ENCODE results near the gene VPS4A.
"Not testable (repeated sequence)": the region's sequence is repeated elsewhere in the genome, so short reads cannot be mapped to it uniquely, and the experiment has no call there.

The VPS4A gene

DNA sequence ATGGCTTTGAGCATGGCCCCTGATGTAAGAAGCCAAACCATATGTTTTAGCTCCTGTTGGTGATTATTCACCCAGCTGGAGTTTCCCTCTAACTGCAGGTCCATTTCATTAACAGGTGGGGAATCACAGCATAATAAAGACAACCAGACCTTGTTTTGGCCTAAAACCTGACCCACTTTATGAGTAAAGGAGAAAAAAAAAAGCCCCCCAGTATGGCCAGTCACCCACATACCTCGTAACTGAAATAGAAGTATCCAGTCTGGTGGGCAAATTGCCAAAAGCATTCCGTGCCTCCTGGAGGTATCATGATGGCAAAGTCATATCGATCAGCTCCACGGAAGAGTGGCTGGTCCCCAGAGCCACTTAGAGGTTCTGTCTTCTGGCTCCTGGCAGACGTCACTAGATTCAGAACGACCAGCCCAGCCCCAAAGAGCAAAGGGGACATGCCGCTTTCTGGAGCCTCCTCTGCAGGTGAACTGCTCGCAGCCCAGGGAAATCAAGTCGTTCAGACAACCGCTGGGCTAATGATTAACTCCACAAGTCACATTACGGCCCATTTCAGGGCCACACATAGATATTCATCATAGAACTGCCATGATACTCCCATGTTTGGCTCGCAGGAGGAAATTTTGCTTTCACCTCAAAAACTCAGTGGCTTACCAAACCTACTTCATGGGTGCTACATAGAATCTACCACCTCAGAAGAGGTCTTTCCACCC is 40.3 kb downstream of the VPS4A start, which contains the start of gene TMED6:
TMED6 (minus strand) TSS at position 478 of the 719 bp plus-strand sequence; CDS start at position 445, 33 bp downstream.
- no peaks in the 10 kb centered on the region for H3K4me1 ChIP-seq (ENCODE audit: insufficient read depth, insufficient read length)
- H3K9ac ChIP-seq (ENCODE audit: insufficient read length, low read depth) = no peak within 1 kb of the TSS
- DNase-seq (ENCODE audit: low read depth, low spot score) = no peak
- no peaks in the 10 kb centered on the region for H3K9me3 ChIP-seq (ENCODE audit: insufficient read depth, low read length)
- no peak for TF ChIP-seq YY1 (IDR thresholded peaks at IDR 0.05; ENCODE audit: insufficient read depth, insufficient read length)
- TF ChIP-seq ZNF274 (IDR thresholded peaks at IDR 0.05; ENCODE audit: low read depth, low read length) = no peak
- TF ChIP-seq SUZ12 (IDR thresholded peaks at IDR 0.05; ENCODE audit: extremely low read depth, insufficient read depth, insufficient read length) = no peak
- no peaks in the 10 kb centered on the region for H3K27me3 ChIP-seq (ENCODE audit: insufficient read depth, insufficient read length)
- no peak within 1 kb of the TSS for H3K4me3 ChIP-seq (ENCODE audit: insufficient read length, low read depth)
- H3K36me3 ChIP-seq (ENCODE audit: insufficient read depth, insufficient read length, low read length) = peaks cover 33% of the 10 kb centered on the region

DNA sequence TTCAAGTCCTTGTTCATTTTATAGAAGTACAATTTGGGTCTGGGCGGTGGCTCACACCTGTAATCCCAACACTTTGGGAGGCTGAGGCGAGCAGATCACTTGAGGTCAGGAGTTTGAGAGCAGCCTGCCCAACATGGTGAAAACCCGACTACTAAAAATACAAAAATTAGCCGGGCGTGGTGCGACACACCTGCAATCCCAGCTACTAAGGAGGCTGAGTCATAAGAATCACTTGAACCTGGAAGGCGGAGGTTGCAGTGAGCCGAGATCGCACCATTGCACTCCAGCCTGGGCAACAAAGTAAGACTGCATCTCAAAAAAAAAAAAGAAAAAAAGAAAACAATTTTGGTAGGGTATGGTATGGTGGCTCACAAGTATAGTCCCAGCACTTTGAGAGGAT is 48.9 kb downstream of the VPS4A start:
- H3K4me1 ChIP-seq (ENCODE audit: insufficient read depth, insufficient read length); H3K4me3 ChIP-seq (ENCODE audit: insufficient read length, low read depth); H3K9me3 ChIP-seq (ENCODE audit: insufficient read depth, low read length); DNase-seq (ENCODE audit: low read depth, low spot score); H3K27me3 ChIP-seq (ENCODE audit: insufficient read depth, insufficient read length); H3K9ac ChIP-seq (ENCODE audit: insufficient read length, low read depth): not testable (repeated sequence)
- H3K36me3 ChIP-seq (ENCODE audit: insufficient read depth, insufficient read length, low read length) = peaks cover 46% of the 10 kb centered on the region

DNA sequence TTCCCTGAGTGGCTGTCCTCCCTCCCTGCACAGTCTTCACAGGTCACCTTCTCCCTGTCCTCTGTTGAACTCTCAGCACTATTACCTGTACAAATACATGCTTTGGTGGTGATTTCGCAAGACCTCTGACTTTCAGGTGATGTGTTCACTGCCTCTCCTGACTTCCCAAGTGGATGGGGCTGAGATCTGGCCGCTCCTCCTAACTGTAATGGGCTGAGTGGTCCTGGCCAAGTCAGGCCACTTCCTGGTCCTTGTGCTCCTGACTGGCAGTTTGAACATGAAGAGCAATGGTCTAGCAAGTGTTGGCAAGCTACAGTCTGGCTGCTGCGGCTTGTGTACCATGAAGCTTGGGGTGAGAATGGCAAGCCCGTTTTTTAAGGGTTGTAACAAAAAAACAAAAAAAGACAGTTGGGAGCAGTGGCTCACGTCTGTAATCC is 52.1 kb downstream of the VPS4A start:
- no peak for DNase-seq (ENCODE audit: low read depth, low spot score)
- Histone ChIP-seq H3K4me3 (ENCODE audit: insufficient read length, low read depth) (no peak overlapping the region), H3K9me3 (ENCODE audit: insufficient read depth, low read length) (no peaks in the 10 kb centered on the region), H3K9ac (ENCODE audit: insufficient read length, low read depth) (no peak overlapping the region), H3K27me3 (ENCODE audit: insufficient read depth, insufficient read length) (no peaks in the 10 kb centered on the region), H3K4me1 (ENCODE audit: insufficient read depth, insufficient read length) (peaks cover 3% of the 10 kb centered on the region), H3K36me3 (ENCODE audit: insufficient read depth, insufficient read length, low read length) (peaks cover 62% of the 10 kb centered on the region)
- TF ChIP-seq SUZ12 (IDR thresholded peaks at IDR 0.05; ENCODE audit: extremely low read depth, insufficient read depth, insufficient read length) (no peak), YY1 (IDR thresholded peaks at IDR 0.05; ENCODE audit: insufficient read depth, insufficient read length) (no peak), ZNF274 (IDR thresholded peaks at IDR 0.05; ENCODE audit: low read depth, low read length) (no peak)

DNA sequence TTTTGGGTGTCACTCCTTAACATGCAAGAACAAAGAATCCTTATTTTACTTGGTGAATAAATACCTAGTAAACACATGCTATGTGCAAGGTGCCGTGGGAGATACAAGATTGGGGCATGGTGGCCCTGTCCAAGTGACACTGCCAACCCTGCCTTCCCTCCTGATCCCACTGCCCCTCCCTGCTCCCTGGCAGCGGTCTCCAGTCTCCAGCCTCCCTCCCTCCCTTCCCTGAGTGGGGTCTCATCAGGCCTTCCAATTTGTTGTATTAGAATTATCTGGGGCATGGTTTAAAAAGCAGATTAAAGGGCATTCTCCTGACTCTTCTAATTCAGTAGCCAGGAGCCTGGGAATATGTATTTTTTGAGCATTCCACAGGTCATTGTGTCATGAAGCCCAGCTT is 52.9 kb downstream of the VPS4A start:
- Histone ChIP-seq H3K9ac (ENCODE audit: insufficient read length, low read depth) (no peak overlapping the region), H3K27me3 (ENCODE audit: insufficient read depth, insufficient read length) (no peaks in the 10 kb centered on the region), H3K4me1 (ENCODE audit: insufficient read depth, insufficient read length) (peaks cover 3% of the 10 kb centered on the region), H3K36me3 (ENCODE audit: insufficient read depth, insufficient read length, low read length) (peaks cover 65% of the 10 kb centered on the region), H3K4me3 (ENCODE audit: insufficient read length, low read depth) (no peak overlapping the region), H3K9me3 (ENCODE audit: insufficient read depth, low read length) (no peaks in the 10 kb centered on the region)
- TF ChIP-seq ZNF274 (IDR thresholded peaks at IDR 0.05; ENCODE audit: low read depth, low read length) (no peak), SUZ12 (IDR thresholded peaks at IDR 0.05; ENCODE audit: extremely low read depth, insufficient read depth, insufficient read length) (no peak), YY1 (IDR thresholded peaks at IDR 0.05; ENCODE audit: insufficient read depth, insufficient read length) (no peak)
- DNase-seq (ENCODE audit: low read depth, low spot score) = no peak

DNA sequence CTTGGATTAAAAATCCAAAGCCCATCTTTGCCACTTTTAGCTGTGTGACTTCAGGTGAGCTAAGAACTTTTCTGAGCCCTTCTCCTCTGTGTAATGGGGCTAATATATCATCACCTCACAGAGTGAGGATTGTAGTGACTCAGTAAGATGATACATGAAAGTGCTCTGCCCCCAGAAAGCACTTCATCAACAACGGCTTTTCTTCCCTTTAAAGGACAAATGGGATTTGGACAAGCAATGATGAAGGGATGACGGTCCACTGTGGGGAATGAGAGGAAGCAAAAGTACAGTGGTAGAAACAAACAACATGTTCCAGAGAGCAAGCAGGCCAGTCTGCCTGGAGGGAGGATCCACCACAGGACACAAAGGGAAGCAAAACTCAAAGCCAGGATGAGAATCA is 54.8 kb downstream of the VPS4A start:
- no peaks in the 10 kb centered on the region for H3K27me3 ChIP-seq (ENCODE audit: insufficient read depth, insufficient read length)
- TF ChIP-seq SUZ12 (IDR thresholded peaks at IDR 0.05; ENCODE audit: extremely low read depth, insufficient read depth, insufficient read length) = no peak
- no peak for TF ChIP-seq ZNF274 (IDR thresholded peaks at IDR 0.05; ENCODE audit: low read depth, low read length)
- TF ChIP-seq YY1 (IDR thresholded peaks at IDR 0.05; ENCODE audit: insufficient read depth, insufficient read length) = no peak
- no peak overlapping the region for H3K4me3 ChIP-seq (ENCODE audit: insufficient read length, low read depth)
- no peaks in the 10 kb centered on the region for H3K9me3 ChIP-seq (ENCODE audit: insufficient read depth, low read length)
- peaks cover 80% of the 10 kb centered on the region for H3K36me3 ChIP-seq (ENCODE audit: insufficient read depth, insufficient read length, low read length)
- peaks cover 3% of the 10 kb centered on the region for H3K4me1 ChIP-seq (ENCODE audit: insufficient read depth, insufficient read length)
- H3K9ac ChIP-seq (ENCODE audit: insufficient read length, low read depth) = no peak overlapping the region
- DNase-seq (ENCODE audit: low read depth, low spot score) = no peak

DNA sequence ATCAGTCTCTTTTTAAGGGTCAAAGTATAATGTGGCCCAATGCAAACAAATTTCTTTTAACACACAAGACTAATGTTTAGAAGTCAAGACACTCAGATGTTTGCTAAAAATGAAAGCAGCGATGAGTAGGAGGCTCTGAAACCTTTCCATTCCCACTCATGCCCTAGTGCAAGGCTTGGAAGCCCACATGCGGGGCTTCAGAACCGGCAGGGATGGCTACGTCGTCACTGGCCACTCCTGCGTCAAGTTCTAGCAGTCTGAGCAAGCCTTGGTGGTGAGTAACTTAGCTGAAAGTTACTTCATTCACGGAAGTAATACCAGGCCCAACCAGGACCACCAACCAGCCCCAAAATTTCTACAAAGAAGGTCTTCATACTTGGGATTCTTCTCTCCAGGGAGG is 55.3 kb downstream of the VPS4A start:
- H3K9ac ChIP-seq (ENCODE audit: insufficient read length, low read depth) = no peak overlapping the region
- peaks cover 79% of the 10 kb centered on the region for H3K36me3 ChIP-seq (ENCODE audit: insufficient read depth, insufficient read length, low read length)
- DNase-seq (ENCODE audit: low read depth, low spot score) = no peak
- no peak for TF ChIP-seq ZNF274 (IDR thresholded peaks at IDR 0.05; ENCODE audit: low read depth, low read length)
- TF ChIP-seq YY1 (IDR thresholded peaks at IDR 0.05; ENCODE audit: insufficient read depth, insufficient read length) = no peak
- TF ChIP-seq SUZ12 (IDR thresholded peaks at IDR 0.05; ENCODE audit: extremely low read depth, insufficient read depth, insufficient read length) = no peak
- H3K9me3 ChIP-seq (ENCODE audit: insufficient read depth, low read length) = no peaks in the 10 kb centered on the region
- H3K27me3 ChIP-seq (ENCODE audit: insufficient read depth, insufficient read length) = no peaks in the 10 kb centered on the region
- no peak overlapping the region for H3K4me3 ChIP-seq (ENCODE audit: insufficient read length, low read depth)
- H3K4me1 ChIP-seq (ENCODE audit: insufficient read depth, insufficient read length) = peaks cover 3% of the 10 kb centered on the region

DNA sequence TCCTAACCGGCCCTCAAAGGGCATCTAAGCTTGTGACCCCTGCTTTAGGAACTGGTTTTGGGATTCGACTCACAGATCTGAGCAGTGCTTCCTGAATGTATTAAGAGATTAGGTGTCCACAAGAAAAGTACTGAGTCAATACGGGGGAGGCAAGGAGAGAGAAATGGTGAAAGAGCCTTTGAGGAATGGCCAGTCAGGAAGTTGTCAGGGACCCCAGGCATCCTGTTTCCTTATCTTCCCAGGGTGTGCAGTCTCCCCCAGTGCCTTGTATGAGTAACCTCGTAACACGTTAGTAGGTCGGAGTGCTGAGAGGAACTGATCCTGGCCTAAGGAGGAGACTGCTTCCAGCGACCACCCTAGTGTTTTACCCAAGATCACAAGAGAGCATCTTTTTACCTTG is 56.8 kb downstream of the VPS4A start:
- Histone ChIP-seq H3K4me3 (ENCODE audit: insufficient read length, low read depth) (no peak overlapping the region), H3K36me3 (ENCODE audit: insufficient read depth, insufficient read length, low read length) (peaks cover 89% of the 10 kb centered on the region), H3K9ac (ENCODE audit: insufficient read length, low read depth) (no peak overlapping the region), H3K27me3 (ENCODE audit: insufficient read depth, insufficient read length) (no peaks in the 10 kb centered on the region), H3K4me1 (ENCODE audit: insufficient read depth, insufficient read length) (peaks cover 3% of the 10 kb centered on the region), H3K9me3 (ENCODE audit: insufficient read depth, low read length) (no peaks in the 10 kb centered on the region)
- no peak for DNase-seq (ENCODE audit: low read depth, low spot score)
- no peak for TF ChIP-seq ZNF274 (IDR thresholded peaks at IDR 0.05; ENCODE audit: low read depth, low read length)
- no peak for TF ChIP-seq SUZ12 (IDR thresholded peaks at IDR 0.05; ENCODE audit: extremely low read depth, insufficient read depth, insufficient read length)
- no peak for TF ChIP-seq YY1 (IDR thresholded peaks at IDR 0.05; ENCODE audit: insufficient read depth, insufficient read length)

All from NT2/D1 (cell line).